GM19035 (cell line): Measurements from ENCODE around the gene GIMAP8.
"Not testable (repeated sequence)": the region's sequence is repeated elsewhere in the genome, so short reads cannot be mapped to it uniquely, and the experiment has no call there.

Experiments used
- ATAC-seq: cut with Tn5 transposase; IDR thresholded peaks from one replicate; pipeline ENCODE4 v1.9.1; 2021; ENCODE audit not compliant: unreplicated experiment

The GIMAP8 gene

GRCh38 chr7:150435390-150436073 is 14.9 kb upstream of the GIMAP8 start:
- peak; percentile 95 for ATAC-seq

GRCh38 chr7:150439967-150440366 is 10.5 kb upstream of the GIMAP8 start:
- no peak for ATAC-seq

DNA sequence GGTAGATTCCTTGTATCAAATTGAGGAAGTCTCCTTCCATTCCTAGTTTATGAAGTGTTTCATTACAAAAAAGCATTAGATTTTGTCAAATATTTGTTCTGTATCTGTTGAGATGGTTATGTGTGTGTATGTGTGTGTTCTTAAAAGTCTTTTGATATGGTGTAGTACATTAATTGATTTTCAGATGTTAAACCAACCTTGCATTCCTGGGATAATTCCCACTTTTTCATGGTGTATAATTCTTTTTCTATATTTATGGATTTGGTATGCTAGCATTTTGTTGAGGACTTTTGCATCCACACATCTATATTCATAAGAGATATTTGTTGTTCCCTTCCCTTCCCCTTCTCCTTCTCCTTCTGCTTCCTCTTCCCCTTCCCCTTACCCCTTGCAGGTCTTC is 8.9 kb upstream of the GIMAP8 start:
- no peak for ATAC-seq

DNA sequence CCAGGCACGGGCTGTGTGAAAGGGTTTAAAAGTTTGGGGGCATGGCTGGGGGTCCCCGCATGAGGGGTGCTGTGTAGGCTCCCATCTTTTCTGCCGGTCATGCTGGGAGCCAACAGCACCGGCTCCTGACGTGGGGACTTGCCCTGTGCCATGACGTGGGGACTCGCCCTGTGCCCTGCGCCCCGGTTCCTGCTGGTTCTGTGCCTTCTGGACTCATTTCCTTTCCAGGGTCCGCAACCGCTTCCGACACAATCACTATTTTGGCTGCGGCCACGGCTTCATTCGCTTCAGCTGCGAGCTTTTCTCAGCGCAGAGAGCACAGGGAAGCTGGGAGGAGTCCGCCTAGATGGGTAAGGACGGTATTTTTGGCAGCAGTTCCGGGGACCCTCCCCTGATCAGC is 7.6 kb upstream of the GIMAP8 start:
- no peak for ATAC-seq

GRCh38 chr7:150443793-150444540 is 6.5 kb upstream of the GIMAP8 start:
- ATAC-seq: no peak

GRCh38 chr7:150444674-150445365 is 5.6 kb upstream of the GIMAP8 start:
- ATAC-seq: no peak

DNA sequence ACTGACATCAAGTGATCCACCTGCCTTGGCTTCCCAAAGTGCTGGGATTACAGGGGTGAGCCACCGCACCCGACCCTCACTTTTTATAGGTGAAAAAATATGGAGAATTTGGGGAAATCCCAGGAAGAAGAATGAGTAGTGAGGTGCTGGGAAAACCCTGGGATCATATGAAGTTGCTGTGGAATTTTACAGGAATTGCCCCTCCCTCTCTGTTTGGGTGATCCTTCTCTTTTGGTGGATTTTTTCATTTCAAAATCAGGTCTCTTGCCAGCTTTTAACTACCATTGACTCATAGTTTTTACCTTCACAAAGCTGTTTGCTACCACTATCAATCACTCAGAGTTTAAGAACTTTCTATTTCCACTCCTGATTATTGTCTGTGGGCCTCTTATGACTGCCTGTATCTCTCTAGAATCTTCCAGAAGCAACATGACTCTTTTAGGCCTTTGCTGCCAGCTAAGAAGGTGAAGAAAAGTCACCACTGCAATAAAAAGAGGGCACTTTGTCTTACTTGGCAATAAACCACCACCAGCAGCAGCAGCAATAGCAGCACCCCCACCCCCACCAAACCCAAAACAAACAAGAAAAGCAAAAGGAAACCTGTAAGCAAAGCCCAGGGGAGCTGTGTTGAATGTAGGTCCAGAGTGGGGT is 4.0 kb upstream of the GIMAP8 start:
- no peak for ATAC-seq

DNA sequence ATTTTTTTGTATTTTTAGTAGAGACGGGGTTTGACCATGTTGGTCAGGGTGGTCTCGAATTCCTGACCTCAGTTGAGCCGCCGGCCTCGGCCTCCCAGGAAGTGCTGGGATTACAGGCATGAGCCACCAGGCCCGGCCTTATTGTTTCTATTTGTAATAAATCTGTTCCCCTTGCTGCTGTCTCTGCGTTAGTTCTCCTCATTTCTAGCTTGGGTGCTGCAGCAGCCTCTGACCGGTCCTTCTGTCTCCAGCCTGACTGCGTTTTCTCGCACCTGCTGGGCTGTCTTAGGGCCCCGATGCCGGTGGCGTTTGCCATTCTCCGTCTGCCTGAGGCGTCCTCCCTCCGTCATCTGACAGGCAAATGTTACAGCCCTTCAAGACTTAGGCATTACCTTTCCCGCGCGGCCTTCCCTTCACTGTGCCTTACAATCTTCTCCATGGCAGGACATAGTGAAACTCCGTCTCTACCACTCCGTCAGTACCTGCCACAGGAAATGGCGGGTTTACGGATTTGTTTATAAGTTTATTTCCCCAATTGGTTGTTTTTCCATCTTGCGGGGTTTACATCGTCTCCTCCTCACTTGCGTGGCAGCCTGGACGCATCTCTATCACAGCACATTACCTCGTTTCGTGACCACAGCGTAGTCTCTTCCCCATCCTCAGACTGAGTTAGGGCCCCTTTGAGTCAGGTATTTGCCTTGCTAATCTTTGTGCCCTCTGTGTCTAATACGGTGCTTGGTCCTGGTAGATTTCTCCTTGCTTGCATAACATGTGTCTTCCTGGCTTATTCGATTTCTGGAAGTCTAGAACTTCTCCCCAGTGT is 2.3 kb upstream of the GIMAP8 start:
- ATAC-seq: no peak

GRCh38 chr7:150448789-150449147 is 1.7 kb upstream of the GIMAP8 start:
- peak; percentile 69 for ATAC-seq

GRCh38 chr7:150449206-150449952 is 1.1 kb upstream of the GIMAP8 start:
- ATAC-seq: no peak

DNA sequence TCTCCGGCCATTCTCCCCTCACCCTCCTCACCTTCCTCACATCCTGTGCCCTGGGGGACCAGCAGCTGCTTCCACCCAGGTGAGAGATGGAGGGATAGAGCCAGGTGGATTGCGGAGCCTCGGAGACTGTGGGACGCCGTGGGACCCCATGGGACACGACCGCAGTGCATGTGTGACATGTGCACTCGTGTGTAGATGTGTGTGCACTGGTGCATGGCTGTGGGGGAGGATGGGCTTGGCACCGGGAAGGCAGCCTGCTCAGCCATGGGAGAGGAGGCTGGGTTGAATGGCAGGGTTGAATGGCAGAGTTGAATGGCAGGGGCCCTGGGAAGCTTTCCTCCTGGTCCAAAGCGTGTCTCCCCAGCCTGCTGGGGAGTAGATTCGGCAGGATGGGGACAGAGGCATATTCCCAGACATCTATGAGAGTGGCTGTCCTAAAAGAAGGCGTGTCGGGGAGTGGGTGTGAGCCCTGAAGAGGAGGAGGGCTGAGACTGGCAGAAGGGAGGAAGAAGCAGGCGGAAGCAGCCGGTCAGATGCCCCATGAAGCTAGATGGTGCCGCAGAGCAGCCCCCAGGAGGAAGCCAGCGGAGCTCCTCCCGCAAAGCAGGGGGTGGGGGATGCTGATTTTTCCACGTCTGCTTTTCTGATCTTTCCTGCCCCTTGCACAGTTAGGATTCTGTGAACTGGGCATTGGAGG is 815 bp downstream of the GIMAP8 start:
- ATAC-seq: no peak

DNA sequence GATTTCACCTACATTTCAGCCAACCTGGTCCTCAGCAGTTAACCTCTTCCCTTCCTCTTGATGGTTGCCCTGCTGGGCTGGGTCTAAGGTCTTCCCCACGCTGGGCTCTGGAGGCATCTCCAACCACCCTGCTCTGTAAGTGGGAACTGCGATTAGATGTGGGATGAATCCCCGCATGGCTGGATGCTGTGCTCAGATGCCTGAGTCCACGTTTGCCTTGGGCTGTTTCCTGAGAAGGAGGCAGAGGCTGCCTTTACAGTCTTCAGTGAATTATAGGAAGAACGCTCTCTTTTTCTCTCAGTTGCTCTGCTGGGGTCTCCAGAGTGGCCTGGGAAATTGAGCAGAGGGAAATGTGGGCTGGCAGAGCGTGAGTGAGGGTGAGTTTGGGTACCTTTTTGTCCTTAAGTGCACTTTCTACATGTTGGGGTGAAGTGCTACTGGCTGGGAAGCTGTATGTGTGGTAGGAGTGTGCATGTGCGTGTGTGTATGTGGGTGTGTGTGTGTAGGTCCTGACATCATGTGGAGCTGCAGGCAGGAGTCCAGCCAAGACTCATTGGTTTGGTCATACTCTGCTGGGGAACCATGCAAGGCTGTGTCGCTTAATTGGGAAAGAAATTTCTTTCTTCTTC is 1.5 kb downstream of the GIMAP8 start:
- no peak for ATAC-seq

- no peak for ATAC-seq
Observed at GRCh38 chr7:150453181-150453580, 2.8 kb downstream of the GIMAP8 start.

DNA sequence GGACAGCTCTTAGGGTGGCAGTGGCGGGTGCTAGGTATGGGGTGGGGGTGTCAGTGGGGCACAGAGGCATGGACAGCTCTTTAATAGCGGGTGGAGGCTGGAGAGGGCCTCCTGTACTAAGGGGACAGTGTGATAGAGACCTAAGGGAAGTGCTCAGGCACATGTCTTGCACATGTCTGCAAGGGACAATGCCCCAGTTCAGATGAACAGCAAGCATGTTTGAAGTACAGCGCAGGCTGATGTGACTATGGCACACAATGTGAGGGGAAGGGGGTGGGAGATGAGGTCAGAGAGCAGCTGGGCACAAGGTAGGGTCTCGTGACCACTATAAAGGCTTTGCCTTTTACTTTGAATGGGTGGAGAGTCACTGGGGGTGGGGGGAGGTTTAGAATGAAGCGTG is 3.5 kb downstream of the GIMAP8 start:
- ATAC-seq: no peak

- not testable (repeated sequence) for ATAC-seq
Observed at GRCh38 chr7:150457064-150457463, 6.6 kb downstream of the GIMAP8 start.

GRCh38 chr7:150458235-150458634 is 7.8 kb downstream of the GIMAP8 start:
- ATAC-seq: no peak

GRCh38 chr7:150458756-150459155 is 8.3 kb downstream of the GIMAP8 start:
- no peak for ATAC-seq

DNA sequence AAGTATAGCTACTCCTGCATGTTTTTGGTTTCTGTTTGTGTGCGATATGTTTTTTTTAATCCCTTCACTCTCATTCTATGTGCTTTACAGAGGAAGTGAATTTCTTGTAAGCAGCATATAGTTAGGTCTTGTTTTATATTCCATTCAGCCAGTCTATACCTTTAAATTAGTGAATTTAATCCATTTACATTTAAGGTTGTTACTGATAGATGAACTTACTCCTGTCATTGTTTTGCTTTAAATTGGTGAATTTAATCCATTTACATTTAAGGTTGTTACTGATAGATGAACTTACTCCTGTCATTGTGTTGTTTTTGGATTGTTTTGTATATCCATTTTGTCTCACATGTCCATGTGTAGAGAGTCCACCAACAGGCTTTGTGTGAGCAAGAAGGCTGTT is 11.1 kb downstream of the GIMAP8 start:
- ATAC-seq: no peak

DNA sequence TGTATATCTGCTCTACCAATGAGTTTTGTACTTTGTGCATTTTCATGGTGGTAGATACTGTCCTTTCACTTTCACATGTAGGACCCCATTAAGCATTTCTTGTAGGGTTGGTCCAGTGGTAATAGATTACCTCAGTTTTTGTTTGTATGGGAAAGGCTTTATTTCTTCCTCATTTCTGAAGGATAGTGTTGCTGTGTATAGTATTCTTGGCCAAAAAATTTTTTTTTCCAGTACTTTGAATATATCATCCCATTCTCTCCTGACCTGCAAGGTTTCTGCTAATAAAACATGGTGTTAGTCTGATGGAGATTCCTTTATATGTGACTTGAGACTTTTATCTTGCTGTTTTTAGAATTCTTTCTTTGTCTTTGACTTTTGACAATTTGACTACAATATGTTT is 12.0 kb downstream of the GIMAP8 start:
- no peak for ATAC-seq
